ENCODE data around the gene RBPJL.

DNA sequence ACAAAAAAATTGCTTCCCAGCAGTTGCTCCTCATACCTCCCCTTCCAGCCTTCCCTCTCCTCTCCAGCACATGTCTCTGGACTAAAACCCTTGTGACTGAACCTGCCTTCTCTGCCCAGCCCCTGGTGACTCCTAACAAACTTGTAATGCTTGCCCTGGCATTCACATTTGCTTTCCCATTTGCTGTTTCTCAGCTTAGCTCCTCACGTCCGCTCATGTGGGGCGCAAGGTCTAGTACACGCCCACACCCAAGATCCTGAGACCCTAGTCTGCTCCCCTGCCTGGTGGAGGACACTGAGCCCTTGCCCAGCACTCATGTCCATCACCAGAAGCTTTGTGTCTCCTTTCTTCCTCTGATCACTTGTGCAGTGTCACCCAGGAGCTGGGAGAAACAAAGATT is 18.3 kb upstream of the RBPJL start:
- TF ChIP-seq TARDBP (IDR thresholded peaks at IDR 0.05) (no peak), FOXA1 (IDR thresholded peaks at IDR 0.05) (no peak), SP1 (IDR thresholded peaks at IDR 0.05) (no peak), NFRKB (IDR thresholded peaks at IDR 0.05) (no peak), FOXK2 (IDR thresholded peaks at IDR 0.05) (no peak), BHLHE40 (IDR thresholded peaks at IDR 0.05; ENCODE audit: borderline replicate concordance) (no peak), ARNT (IDR thresholded peaks at IDR 0.05) (no peak), L3MBTL2 (conservative IDR thresholded peaks at IDR 0.05) (no peak), ELF4 (IDR thresholded peaks at IDR 0.05) (no peak), CTBP1 (IDR thresholded peaks at IDR 0.05; ENCODE audit: borderline replicate concordance) (no peak), ZNF384 (IDR thresholded peaks at IDR 0.05) (no peak), FOXM1 (IDR thresholded peaks at IDR 0.05; ENCODE audit: borderline replicate concordance) (no peak), HDGF (IDR thresholded peaks at IDR 0.05; ENCODE audit: borderline replicate concordance) (no peak), LEF1 (IDR thresholded peaks at IDR 0.05; ENCODE audit: borderline replicate concordance) (no peak)

Data from HEK293T (cell line).